ENCODE measurements around the gene ARHGAP28. TPM values are rescaled to one million over a fixed set of nuclear protein-coding genes. Genes with fewer than 3 reads are reported as not detected.
"Not testable (repeated sequence)": the region's sequence is repeated elsewhere in the genome, so short reads cannot be mapped to it uniquely, and the experiment has no call there.

Gene ARHGAP28
- total RNA-seq, 2 experiments from 2014 or later = not detected

DNA sequence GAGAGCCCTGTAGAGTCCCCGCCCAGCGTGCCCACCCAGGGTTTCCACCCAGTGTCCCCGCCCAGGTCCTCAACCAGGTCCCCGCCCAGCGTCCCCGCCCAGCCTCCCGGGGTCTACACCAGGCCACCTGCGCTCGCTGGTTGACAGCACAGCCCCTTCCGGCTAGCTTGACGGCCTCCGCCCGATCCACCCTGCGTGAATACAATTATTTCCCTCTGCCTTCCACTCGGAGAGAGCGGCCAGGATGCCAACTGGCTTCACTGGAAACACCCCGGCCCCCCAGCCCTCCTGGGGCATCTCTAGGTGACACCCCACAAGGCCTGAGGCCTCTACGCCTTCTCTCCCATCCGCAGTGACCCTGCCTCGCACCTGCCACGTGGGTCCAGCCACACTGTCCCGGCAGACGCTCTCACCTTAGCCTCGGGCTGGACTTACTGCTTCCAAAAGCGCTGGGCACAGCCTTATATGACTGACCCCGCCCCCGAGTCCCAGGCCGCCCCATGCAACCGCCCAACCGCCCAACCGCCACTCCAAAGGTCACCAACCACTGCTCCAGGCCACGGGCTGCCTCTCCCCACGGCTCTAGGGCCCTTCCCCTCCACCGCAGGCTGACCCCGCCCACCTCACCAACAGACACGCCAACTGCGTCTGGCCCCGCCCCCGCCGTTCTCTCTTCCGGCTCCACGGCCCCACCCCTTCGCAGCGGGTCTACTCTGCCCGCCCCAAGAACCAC is 200.0 kb downstream of the ARHGAP28 start:
- peaks cover 0 to 18% of the 10 kb centered on the region in 2 experiments for H3K9me3 ChIP-seq (ENCODE audit: control insufficient read depth in 1 of 2, insufficient read depth in 1 of 2, low read length in 2 of 2)
- no peaks in the 10 kb centered on the region for H3K27me3 ChIP-seq (ENCODE audit: control insufficient read depth in 1 of 2, insufficient read depth in 2 of 2, low read length in 2 of 2)
- DNase-seq = no peak
- TF ChIP-seq, protein P1, sequence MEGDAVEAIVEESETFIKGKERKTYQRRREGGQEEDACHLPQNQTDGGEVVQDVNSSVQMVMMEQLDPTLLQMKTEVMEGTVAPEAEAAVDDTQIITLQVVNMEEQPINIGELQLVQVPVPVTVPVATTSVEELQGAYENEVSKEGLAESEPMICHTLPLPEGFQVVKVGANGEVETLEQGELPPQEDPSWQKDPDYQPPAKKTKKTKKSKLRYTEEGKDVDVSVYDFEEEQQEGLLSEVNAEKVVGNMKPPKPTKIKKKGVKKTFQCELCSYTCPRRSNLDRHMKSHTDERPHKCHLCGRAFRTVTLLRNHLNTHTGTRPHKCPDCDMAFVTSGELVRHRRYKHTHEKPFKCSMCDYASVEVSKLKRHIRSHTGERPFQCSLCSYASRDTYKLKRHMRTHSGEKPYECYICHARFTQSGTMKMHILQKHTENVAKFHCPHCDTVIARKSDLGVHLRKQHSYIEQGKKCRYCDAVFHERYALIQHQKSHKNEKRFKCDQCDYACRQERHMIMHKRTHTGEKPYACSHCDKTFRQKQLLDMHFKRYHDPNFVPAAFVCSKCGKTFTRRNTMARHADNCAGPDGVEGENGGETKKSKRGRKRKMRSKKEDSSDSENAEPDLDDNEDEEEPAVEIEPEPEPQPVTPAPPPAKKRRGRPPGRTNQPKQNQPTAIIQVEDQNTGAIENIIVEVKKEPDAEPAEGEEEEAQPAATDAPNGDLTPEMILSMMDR (IDR thresholded peaks at IDR 0.05) = no peak
- H3K4me1 ChIP-seq (ENCODE audit: insufficient read depth, low read length) = no peaks in the 10 kb centered on the region
- Mint-ChIP-seq H3K27ac (no peak overlapping the region), H3K36me3 (ENCODE audit: low read depth) (no peaks in the 10 kb centered on the region), H3K9me3 (peaks cover 5% of the 10 kb centered on the region), H3K4me1 (ENCODE audit: low read depth) (no peaks in the 10 kb centered on the region), H3K4me3 (no peak overlapping the region), H3K27me3 (peaks cover under 1% of the 10 kb centered on the region)
- ChIA-PET POLR2A (no interaction called here), CTCF (no interaction called here)
- no peaks in the 10 kb centered on the region for H3K36me3 ChIP-seq (ENCODE audit: insufficient read depth, low read length)
- no peak overlapping the region for H3K27ac ChIP-seq (ENCODE audit: low read depth in 1 of 2, low read length in 2 of 2)
- intact Hi-C loops (cut with DNase I, micrococcal nuclease) = no loop called here
- no peak overlapping the region for H3K4me3 ChIP-seq (ENCODE audit: low read length)
- no peak for ATAC-seq (ENCODE audit: poor library complexity)

DNA sequence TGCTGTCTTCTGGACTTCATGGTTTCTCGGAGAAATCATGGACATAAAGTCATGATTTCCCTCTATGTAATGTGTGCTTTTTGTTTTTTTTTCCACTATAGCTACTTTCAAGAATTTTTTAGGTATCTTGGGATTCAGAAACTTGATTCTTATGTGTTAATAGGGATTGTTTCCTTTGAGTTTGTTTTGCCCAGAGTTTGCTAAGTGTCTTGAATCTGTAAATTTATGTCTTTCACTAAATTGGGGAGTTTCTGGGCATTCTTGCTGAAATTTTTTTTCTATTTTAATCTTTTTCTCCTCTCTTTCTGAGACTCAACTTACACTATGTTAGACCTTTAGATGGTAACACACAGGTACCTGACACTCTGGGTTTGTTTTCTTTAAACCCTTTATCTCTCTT is 205.3 kb downstream of the ARHGAP28 start:
- ATAC-seq (ENCODE audit: poor library complexity) (no peak), DNase-seq (no peak)
- Mint-ChIP-seq H3K9me3 (no peaks in the 10 kb centered on the region), H3K4me3 (no peak overlapping the region), H3K4me1 (ENCODE audit: low read depth) (no peaks in the 10 kb centered on the region), H3K27ac (no peak overlapping the region), H3K27me3 (peaks cover 30% of the 10 kb centered on the region), H3K36me3 (ENCODE audit: low read depth) (no peaks in the 10 kb centered on the region)
- H3K9me3 ChIP-seq (ENCODE audit: control insufficient read depth in 1 of 2, insufficient read depth in 1 of 2, low read length in 2 of 2) = peaks cover 0 to 2% of the 10 kb centered on the region in 2 experiments
- H3K4me3 ChIP-seq (ENCODE audit: low read length) = no peak overlapping the region
- TF ChIP-seq, protein P1 (IDR thresholded peaks at IDR 0.05) = no peak
- no peaks in the 10 kb centered on the region for H3K36me3 ChIP-seq (ENCODE audit: insufficient read depth, low read length)
- POLR2A ChIA-PET = no interaction called here
- no peak overlapping the region for H3K27ac ChIP-seq (ENCODE audit: low read depth in 1 of 2, low read length in 2 of 2)
- H3K4me1 ChIP-seq (ENCODE audit: insufficient read depth, low read length) = no peaks in the 10 kb centered on the region
- CTCF ChIA-PET = no interaction called here
- intact Hi-C loops (cut with DNase I, micrococcal nuclease) = no loop called here
- peaks cover 0 to 2% of the 10 kb centered on the region in 2 experiments for H3K27me3 ChIP-seq (ENCODE audit: control insufficient read depth in 1 of 2, insufficient read depth in 2 of 2, low read length in 2 of 2)

DNA sequence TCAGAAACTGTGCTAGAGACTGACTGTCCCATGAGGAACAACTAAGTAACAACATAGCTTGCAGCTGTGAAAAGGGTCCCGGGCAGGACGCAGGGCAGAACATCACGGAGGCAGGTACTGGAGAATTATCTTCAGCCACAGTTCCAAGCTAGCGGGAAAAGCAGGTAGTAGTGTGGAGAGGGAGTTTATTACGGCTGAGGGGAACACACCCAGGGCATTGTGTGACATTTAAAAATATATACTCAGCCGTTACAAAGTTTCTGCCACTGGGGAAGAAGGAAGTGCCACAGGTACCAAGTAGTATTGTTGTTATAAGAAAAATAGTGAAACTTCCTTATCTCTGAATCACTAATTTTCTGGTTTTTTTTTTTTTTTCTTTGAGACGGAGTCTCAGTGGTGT is 208.5 kb downstream of the ARHGAP28 start:
- peaks cover 30% of the 10 kb centered on the region for H3K27me3 Mint-ChIP-seq
- no peak overlapping the region for H3K4me3 Mint-ChIP-seq

DNA sequence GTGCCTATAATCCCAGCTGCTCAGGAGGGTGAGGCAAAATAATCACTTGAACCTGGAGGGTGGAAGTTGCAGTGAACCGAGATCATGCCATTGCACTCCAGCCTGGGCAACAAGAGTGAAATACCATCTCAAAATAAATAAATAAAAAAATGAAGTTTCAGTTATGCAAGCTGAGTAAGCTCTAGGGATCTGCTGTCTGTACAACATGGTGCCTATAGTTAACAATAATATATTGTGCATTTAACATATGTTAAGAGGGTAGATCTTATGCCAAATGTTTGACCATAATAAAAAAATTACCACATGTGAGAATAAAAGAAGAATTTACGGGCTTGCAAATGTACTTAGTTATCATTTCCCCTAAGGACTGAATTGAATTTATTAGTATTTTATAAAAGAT is 208.9 kb downstream of the ARHGAP28 start:
- H3K4me3 ChIP-seq (ENCODE audit: low read length); ATAC-seq (ENCODE audit: poor library complexity); H3K27ac Mint-ChIP-seq; DNase-seq; H3K36me3 Mint-ChIP-seq (ENCODE audit: low read depth); POLR2A ChIA-PET; H3K9me3 ChIP-seq (ENCODE audit: control insufficient read depth in 1 of 2, insufficient read depth in 1 of 2, low read length in 2 of 2); H3K27me3 ChIP-seq (ENCODE audit: control insufficient read depth in 1 of 2, insufficient read depth in 2 of 2, low read length in 2 of 2); CTCF ChIA-PET; H3K4me1 ChIP-seq (ENCODE audit: insufficient read depth, low read length); H3K27ac ChIP-seq (ENCODE audit: low read depth in 1 of 2, low read length in 2 of 2); H3K4me3 Mint-ChIP-seq; intact Hi-C loops (cut with DNase I, micrococcal nuclease); H3K36me3 ChIP-seq (ENCODE audit: insufficient read depth, low read length); H3K4me1 Mint-ChIP-seq (ENCODE audit: low read depth); H3K9me3 Mint-ChIP-seq: not testable (repeated sequence)
- peaks cover 30% of the 10 kb centered on the region for H3K27me3 Mint-ChIP-seq

More for the DNA sequence above, 208.5 kb downstream of the ARHGAP28 start:
- Mint-ChIP-seq H3K27ac (no peak overlapping the region), H3K9me3 (no peaks in the 10 kb centered on the region), H3K4me1 (ENCODE audit: low read depth) (no peaks in the 10 kb centered on the region), H3K36me3 (ENCODE audit: low read depth) (no peaks in the 10 kb centered on the region)
- ChIA-PET CTCF (no interaction called here), POLR2A (no interaction called here)
- no peak overlapping the region for H3K27ac ChIP-seq (ENCODE audit: low read depth in 1 of 2, low read length in 2 of 2)
- H3K4me1 ChIP-seq (ENCODE audit: insufficient read depth, low read length) = no peaks in the 10 kb centered on the region
- DNase-seq = no peak
- H3K4me3 ChIP-seq (ENCODE audit: low read length) = no peak overlapping the region
- H3K36me3 ChIP-seq (ENCODE audit: insufficient read depth, low read length) = no peaks in the 10 kb centered on the region
- intact Hi-C loops (cut with DNase I, micrococcal nuclease) = no loop called here
- H3K9me3 ChIP-seq (ENCODE audit: control insufficient read depth in 1 of 2, insufficient read depth in 1 of 2, low read length in 2 of 2) = peaks cover 0 to 5% of the 10 kb centered on the region in 2 experiments
- no peak for ATAC-seq (ENCODE audit: poor library complexity)
- TF ChIP-seq, protein P1 (IDR thresholded peaks at IDR 0.05) = no peak
- peaks cover 0 to 2% of the 10 kb centered on the region in 2 experiments for H3K27me3 ChIP-seq (ENCODE audit: control insufficient read depth in 1 of 2, insufficient read depth in 2 of 2, low read length in 2 of 2)
